Tibial nerve (tissue), 4 donors: ENCODE measurements around the gene RPTOR. TPM values are rescaled to one million over a fixed set of nuclear protein-coding genes. Genes with fewer than 3 reads are reported as not detected.

Experiments used
- DNase-seq, 2 donors: peaks; one replicate each; pipeline ENCODE4 v3.0.0-alpha.2; 2019; ENCODE audit warnings: low spot score in 2 of 2
- H3K27ac ChIP-seq, 4 donors: fragments of 200-600 bp; sonication (generic) in 3 of 4; one replicate each; pipeline ENCODE4 v1.5.1; 2017 to 2019; ENCODE audit warnings: mild to moderate bottlenecking in 1 of 4
- H3K27me3 ChIP-seq, 2 donors: fragments of 200-600 bp; sonication (generic) in 1 of 2; one replicate each; pipeline versions ENCODE4 v1.5.1 to v1.6.0; 2017 to 2019
- H3K36me3 ChIP-seq, 3 donors: fragments of 200-600 bp; sonication (generic); one replicate each; pipeline ENCODE4 v1.5.1; 2018 to 2019
- H3K4me1 ChIP-seq, 4 donors: fragments of 200-600 bp; sonication (generic) in 3 of 4; one replicate each; pipeline ENCODE4 v1.5.1; 2017 to 2019
- H3K4me3 ChIP-seq, 4 donors: fragments of 200-600 bp; sonication (generic) in 3 of 4; one replicate each; pipeline ENCODE4 v1.5.1; 2017 to 2019; ENCODE audit warnings: mild to moderate bottlenecking in 1 of 4, moderate library complexity in 1 of 4
- H3K9me3 ChIP-seq, 4 donors: fragments of 200-600 bp; sonication (generic) in 3 of 4; one replicate each; pipeline ENCODE4 v1.5.1; 2017 to 2019
- EP300 ChIP-seq, 2 donors: sonication (generic); formaldehyde crosslinking; IDR thresholded peaks; one replicate each; pipeline ENCODE4 v1.6.1; 2017; ENCODE audit warnings: antibody characterized with exemption in 2 of 2, mild to moderate bottlenecking in 1 of 2
- POLR2A ChIP-seq, 2 donors: fragments of 450-650 bp; IDR thresholded peaks; one replicate each; pipeline ENCODE4 v1.6.1; 2017; ENCODE audit warnings: antibody characterized with exemption in 2 of 2, mild to moderate bottlenecking in 2 of 2, moderate library complexity in 2 of 2
- WGBS, 2 donors: methylation state at CpG; one replicate each; pipeline ENCODE4 v1.1.5; 2018; 5-methylcytosine and 5-hydroxymethylcytosine counted together
- total RNA-seq, 4 donors: library from RNA; depleted of rRNA; stranded (reverse); fragments of >200 nt; gene quantifications; one replicate each; pipeline ENCODE4 v1.1.0, GENCODE V29; 2016
- TF ChIP-seq, protein P1 (sequence below), 5 experiments: fragments of 200-600 bp in 3 of 5; fragments of 450-650 bp in 2 of 5; sonication (generic) in 3 of 5; IDR thresholded peaks; one replicate each; pipeline ENCODE4 v1.5.1; 2016 to 2019; ENCODE audit warnings: antibody characterized with exemption in 5 of 5, mild to moderate bottlenecking in 3 of 5, moderate library complexity in 2 of 5

RPTOR gene
- total RNA-seq, 4 donors from 2014 or later, result 34.7 to 56.4 (median 40.1) TPM

DNA sequence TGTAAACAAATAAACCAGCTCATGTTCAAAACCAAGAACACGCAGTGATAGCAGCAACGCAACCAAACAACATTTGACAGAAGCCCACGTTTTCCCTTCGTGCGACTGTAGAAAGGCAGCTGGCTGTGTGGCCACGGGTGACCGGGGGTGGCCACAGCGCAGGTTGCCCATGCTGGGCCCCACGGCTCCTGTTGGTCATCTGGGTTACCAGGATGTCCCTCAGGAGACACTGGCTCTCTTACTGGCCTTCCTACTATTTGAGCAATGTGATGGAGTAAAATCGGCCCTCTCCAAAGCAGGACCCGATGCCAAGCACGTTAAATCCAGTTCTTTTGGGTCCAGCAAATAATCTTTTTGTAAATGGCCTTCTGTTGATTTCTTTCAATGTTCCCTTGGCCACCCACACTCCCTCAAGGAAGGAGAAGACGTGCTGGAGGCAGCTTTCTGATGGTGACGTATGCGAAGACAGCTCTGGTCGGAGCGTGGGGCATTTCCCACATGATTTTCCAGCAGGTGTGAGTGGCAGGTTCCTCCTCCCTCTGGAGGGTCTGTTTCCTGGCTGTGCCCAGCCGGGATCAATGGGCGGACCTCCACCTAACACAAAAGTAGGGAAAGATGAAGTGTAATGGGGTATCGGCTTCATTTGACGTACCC, 303.9 kb downstream of the RPTOR start:
- no peak overlapping the region for H3K4me3 ChIP-seq
- H3K27ac ChIP-seq, result no peak overlapping the region
- no peaks in the 10 kb centered on the region for H3K9me3 ChIP-seq
- DNase-seq, result no peak
- no peaks in the 10 kb centered on the region for H3K4me1 ChIP-seq
- peaks cover 0 to 76% (median 5%) of the 10 kb centered on the region in 3 donors for H3K36me3 ChIP-seq
- 92 to 93% methylated on average over 20 to 21 of the region's 21 CpGs for WGBS, 2 donors
- H3K27me3 ChIP-seq, result no peaks in the 10 kb centered on the region
- TF ChIP-seq EP300 (IDR thresholded peaks at IDR 0.05) (no peak), POLR2A (IDR thresholded peaks at IDR 0.05) (no peak)
- TF ChIP-seq, protein P1, sequence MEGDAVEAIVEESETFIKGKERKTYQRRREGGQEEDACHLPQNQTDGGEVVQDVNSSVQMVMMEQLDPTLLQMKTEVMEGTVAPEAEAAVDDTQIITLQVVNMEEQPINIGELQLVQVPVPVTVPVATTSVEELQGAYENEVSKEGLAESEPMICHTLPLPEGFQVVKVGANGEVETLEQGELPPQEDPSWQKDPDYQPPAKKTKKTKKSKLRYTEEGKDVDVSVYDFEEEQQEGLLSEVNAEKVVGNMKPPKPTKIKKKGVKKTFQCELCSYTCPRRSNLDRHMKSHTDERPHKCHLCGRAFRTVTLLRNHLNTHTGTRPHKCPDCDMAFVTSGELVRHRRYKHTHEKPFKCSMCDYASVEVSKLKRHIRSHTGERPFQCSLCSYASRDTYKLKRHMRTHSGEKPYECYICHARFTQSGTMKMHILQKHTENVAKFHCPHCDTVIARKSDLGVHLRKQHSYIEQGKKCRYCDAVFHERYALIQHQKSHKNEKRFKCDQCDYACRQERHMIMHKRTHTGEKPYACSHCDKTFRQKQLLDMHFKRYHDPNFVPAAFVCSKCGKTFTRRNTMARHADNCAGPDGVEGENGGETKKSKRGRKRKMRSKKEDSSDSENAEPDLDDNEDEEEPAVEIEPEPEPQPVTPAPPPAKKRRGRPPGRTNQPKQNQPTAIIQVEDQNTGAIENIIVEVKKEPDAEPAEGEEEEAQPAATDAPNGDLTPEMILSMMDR (IDR thresholded peaks at IDR 0.05), result no peak

DNA sequence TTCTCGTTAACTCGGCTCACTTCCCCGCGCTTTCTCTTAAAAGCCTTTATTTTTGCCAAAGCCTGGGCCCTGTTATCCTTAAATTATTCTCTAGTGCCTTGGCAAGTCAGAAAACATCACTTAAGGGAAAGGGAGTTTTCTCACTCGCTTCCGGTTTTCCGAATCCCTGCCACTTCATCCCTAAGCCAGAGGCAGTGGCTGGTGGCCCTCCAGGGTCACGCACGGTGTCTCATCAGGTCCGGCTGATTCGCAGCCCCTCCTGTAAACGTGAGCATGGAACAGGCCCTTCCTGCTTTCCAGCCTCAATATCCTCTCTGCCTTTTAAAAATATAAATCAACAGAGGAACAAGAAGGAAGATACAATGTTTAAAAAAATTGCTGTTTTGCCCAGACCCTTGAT, 304.5 kb downstream of the RPTOR start:
- 91 to 97% methylated on average over 12 of the region's 12 CpGs for WGBS, 2 donors
- TF ChIP-seq POLR2A (IDR thresholded peaks at IDR 0.05), result no peak
- TF ChIP-seq, protein P1 (IDR thresholded peaks at IDR 0.05), result no peak
- TF ChIP-seq EP300 (IDR thresholded peaks at IDR 0.05), result no peak
- Histone ChIP-seq H3K4me3 (no peak overlapping the region), H3K27me3 (no peaks in the 10 kb centered on the region), H3K4me1 (no peaks in the 10 kb centered on the region), H3K9me3 (no peaks in the 10 kb centered on the region), H3K27ac (no peak overlapping the region), H3K36me3 (peaks cover 0 to 71% (median 5%) of the 10 kb centered on the region in 3 donors)
- DNase-seq, result no peak

DNA sequence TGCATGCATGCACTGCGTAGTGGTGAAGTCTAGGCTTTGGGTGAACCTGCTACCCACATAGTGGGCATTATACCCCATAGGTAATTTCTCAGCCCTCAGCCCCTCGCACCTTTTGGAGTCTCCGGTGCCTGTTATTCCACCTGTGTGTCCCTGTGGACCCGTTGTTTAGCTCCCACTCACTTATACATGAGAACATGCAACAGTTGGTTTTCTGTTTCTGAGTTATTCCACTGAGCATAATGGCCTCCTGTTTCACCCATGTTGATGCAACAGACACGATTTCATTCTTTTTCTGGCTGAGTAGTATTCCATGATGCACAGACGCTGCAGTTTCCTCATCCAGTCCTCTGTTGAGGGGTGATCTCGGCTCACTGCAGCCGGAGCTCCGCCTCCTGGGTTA, 305.5 kb downstream of the RPTOR start:
- H3K4me3 ChIP-seq, result no peak overlapping the region
- peaks cover 0 to 65% (median 5%) of the 10 kb centered on the region in 3 donors for H3K36me3 ChIP-seq
- H3K27ac ChIP-seq, result no peak overlapping the region
- no peaks in the 10 kb centered on the region for H3K9me3 ChIP-seq
- no peaks in the 10 kb centered on the region for H3K27me3 ChIP-seq
- no peaks in the 10 kb centered on the region for H3K4me1 ChIP-seq
- no peak for TF ChIP-seq POLR2A (IDR thresholded peaks at IDR 0.05)
- TF ChIP-seq, protein P1 (IDR thresholded peaks at IDR 0.05), result no peak
- TF ChIP-seq EP300 (IDR thresholded peaks at IDR 0.05), result no peak
- WGBS, 2 donors, result 91 to 94% methylated on average over 9 of the region's 9 CpGs
- no peak for DNase-seq

DNA sequence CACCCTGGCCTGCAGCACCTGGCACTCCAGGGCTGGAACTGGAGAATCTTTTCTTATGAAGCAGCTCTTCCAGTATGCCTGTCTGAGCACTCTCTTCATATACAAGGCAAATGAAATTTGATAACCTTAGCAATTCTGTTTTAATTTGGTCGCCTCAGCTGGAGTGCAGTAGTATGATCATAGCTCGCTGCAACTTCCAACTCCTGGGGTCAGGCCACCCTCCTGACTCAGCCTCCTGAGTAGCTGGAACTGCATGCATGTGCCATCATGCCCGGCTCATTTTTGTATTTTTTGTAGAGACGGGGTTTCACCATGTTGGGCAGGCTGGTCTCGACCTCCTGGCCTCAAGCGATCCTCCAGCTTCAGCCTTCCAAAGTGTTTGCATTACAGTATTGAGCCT, 306.2 kb downstream of the RPTOR start:
- no peak for TF ChIP-seq EP300 (IDR thresholded peaks at IDR 0.05)
- TF ChIP-seq, protein P1 (IDR thresholded peaks at IDR 0.05), result no peak
- TF ChIP-seq POLR2A (IDR thresholded peaks at IDR 0.05), result no peak
- no peak for DNase-seq
- Histone ChIP-seq H3K27ac (no peak overlapping the region), H3K27me3 (no peaks in the 10 kb centered on the region), H3K4me1 (no peaks in the 10 kb centered on the region), H3K36me3 (peaks cover 0 to 71% (median 5%) of the 10 kb centered on the region in 3 donors), H3K9me3 (no peaks in the 10 kb centered on the region), H3K4me3 (no peak overlapping the region)
- WGBS, 2 donors, result 77 to 92% methylated on average over 6 of the region's 6 CpGs

DNA sequence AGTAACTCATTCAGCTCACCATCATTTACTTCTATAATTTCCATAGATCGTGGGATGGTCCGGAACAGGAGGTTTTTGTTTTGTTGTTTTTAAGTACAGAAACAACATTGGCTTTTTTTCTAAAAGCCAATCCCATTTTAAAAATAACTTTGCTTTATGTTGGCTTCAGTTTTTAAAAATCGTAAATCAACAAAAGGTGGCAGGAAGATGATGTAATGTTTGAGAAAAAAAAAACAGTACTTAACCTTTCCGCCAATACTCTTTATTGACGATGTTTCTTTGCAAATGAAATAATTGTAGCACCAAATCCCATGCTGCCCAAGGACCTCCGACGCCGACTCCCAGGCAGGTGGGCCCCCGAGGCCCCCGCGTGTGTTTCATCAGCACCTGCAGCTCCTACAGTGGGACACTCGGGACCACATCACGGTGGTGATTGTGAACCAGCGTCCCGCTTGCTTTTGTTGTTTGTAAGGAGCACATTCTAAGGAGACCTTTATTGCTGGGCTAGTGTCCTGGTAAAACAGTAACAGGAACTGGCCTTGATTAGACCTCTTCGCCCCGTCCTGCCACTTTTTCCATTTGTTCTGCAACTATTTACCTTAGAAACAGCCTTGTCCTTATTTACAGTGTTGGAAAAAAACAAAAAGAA, 306.8 kb downstream of the RPTOR start:
- 74 to 83% methylated on average over 17 of the region's 17 CpGs for WGBS, 2 donors
- Histone ChIP-seq H3K27me3 (no peaks in the 10 kb centered on the region), H3K36me3 (peaks cover 0 to 71% (median 5%) of the 10 kb centered on the region in 3 donors), H3K27ac (no peak overlapping the region), H3K4me1 (no peaks in the 10 kb centered on the region), H3K9me3 (no peaks in the 10 kb centered on the region), H3K4me3 (no peak overlapping the region)
- no peak for TF ChIP-seq POLR2A (IDR thresholded peaks at IDR 0.05)
- TF ChIP-seq, protein P1 (IDR thresholded peaks at IDR 0.05), result no peak
- no peak for DNase-seq
